ENCODE data around the gene GDPD2.

The GDPD2 gene

DNA sequence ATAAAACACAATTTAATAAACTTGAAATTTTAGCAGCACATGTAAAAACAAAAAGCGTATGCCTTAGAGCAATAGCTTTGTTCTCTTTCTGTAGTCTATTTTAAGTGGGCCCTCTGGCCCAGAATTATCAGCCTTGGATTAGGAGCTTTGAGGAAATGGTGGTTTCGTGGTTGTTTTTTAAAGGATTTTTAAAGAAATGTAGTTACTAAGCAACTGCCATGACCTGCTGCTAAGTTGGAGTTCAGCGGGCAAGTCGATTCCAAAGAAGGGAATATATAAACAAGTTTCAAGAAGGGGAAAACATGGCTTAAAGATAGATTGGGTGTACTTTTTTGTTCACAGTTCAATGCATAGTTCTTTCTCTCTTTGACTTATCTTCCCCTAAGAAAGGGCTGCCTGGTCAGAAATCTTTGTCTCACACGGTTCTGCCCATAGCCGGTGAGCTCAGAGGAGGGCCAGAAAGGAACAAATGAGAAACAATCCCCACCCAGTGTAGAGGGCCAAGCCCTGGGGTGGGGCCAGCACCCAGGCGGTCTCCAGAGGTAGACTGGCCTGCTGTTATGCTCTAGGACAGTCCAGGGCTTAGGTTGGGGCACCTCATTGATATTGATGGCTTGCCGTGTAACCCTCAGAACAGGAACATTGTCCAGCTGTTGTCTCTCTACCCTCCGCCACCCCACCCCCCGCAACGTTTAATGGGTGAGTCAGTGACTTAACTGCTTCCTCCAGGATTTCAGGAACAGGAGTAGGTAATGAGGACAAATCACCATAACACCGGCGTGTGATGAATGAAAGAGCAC lies 54.0 kb downstream of the GDPD2 start:
- DNase-seq = no peak

DNA sequence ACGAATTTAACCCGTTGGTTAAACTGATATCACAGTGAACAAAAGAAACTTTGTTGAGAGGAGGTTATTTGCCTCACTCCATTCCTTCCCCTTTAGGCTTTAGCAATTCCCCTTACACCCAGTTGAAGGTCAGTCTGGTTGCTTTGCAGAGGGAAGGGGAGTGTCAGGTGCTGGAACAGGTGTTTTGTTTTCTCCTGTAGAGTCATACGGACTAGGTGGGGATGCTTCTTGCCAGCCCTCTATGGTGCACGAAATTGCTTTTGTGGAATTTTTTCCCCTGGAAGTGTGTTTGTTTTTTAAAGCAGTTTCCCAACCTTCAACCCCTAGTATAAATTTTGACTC lies 54.6 kb downstream of the GDPD2 start:
- no peak for DNase-seq

DNA sequence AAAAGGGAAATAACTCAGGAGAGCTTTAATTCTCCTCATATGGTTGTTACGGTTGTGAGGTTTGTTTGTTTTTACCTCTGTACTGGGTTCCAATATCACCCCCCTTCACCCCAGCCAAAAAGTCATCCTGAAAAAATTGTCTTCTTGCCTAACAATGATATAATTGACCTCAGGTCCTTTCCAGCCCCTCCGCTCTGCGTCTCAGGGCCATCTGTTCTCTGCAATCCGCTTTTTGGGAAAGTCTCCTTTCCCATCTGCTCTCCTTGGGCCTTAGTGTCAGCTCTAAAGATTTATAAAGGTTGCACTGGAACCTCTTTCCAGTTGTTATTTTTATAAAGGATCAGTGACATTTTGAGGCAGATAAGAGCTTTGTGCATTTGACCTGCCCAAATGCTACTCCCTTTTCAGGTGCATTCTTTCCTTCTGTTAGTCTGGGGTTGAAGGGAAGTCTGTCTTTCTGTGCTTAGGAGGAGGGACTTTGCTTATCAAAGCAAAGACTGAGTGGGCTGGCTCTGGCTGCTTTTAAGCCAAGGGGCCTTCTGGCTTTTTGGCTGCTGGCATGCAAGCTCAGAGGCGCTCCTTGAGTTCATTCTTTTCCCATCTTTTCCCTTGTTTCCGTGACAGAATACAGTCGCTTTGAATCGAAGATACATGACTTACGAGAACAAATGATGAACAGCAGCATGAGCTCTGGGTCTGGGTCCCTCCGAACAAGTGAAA lies 55.6 kb downstream of the GDPD2 start:
- DNase-seq = no peak

DNA sequence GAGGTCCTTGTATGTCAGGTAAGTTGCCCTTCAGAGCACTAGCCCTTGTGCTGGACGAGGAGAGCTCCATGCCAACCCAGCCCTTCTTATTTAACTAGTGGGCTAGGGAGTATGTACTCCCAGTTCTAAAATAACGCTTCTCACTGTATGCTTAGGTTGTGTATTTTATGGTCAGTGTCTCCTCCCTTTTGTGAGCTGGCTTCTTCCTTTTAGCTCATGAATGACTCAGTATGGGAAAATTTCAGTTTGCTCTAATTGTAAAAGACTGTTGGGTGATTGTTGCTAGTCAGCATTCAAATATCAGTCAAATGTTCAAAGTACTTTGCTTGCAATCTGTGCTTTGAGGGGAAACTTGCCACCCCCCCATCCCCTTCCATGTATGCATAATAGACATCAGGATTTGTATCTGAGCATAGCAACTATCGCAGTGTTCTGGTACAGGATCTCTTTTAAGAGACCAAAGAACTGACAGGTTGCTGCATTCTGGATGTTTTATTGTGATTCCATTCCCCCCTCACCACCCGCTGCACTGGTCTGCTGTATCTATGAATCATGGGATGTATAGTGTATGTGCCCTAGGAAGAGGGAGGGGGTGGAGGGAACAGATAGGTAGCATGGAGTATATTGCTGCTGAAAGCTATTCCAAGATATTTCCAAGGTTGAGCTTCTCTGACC lies 56.3 kb downstream of the GDPD2 start:
- no peak for DNase-seq

DNA sequence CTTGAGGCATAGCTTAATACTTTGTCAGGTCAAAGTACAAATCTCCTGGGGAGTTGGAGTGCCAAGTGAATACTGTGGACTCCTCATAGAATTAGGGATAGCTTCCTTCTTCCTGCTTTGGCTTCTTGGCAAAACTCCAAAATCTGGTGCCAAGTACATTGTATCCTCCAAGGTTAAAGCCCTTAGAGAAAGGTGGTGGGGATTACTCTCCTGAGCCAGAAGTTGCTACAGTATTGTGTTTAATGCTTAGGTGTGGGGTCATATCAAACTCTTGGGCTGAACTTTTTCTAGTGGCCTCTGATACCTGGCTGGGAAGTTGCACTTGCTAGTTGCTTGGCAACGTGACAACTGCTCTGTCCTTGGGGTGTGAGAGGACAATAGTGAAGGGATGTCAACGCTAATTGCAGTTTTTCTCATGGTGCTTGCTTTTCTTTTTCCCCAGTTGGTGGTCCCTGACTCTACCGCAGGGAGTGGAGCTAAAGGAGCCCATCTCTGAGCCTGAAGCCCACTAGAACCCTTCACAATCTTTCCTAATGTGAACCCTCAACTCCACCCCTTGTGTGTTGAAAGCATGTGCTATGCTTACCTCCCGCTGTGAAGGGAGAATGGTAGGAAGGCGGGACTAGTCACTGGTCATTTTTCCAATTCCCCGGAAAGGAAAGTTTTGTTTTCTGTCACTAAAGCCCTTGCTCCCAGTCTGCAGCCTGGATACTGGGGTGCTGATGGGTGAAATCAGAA lies 57.0 kb downstream of the GDPD2 start:
- no peak for DNase-seq

DNA sequence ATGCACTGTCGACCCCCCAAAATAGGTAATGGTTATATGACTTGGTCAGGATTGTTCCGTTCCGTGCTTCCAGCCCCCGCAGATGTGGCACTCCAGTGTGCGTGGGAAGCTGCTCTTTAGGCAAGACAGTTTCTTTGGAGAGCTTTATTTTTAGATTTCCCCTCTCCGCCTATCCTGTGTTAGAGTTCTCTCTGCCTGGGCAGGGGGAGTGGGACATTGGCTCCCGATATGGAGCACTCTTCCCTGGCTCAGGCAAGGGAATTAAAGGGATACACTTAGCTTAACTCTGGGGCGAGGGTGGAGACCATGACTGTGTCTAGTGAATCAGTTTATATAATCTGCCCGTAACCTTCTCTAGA lies 57.5 kb downstream of the GDPD2 start:
- no peak for DNase-seq

DNA sequence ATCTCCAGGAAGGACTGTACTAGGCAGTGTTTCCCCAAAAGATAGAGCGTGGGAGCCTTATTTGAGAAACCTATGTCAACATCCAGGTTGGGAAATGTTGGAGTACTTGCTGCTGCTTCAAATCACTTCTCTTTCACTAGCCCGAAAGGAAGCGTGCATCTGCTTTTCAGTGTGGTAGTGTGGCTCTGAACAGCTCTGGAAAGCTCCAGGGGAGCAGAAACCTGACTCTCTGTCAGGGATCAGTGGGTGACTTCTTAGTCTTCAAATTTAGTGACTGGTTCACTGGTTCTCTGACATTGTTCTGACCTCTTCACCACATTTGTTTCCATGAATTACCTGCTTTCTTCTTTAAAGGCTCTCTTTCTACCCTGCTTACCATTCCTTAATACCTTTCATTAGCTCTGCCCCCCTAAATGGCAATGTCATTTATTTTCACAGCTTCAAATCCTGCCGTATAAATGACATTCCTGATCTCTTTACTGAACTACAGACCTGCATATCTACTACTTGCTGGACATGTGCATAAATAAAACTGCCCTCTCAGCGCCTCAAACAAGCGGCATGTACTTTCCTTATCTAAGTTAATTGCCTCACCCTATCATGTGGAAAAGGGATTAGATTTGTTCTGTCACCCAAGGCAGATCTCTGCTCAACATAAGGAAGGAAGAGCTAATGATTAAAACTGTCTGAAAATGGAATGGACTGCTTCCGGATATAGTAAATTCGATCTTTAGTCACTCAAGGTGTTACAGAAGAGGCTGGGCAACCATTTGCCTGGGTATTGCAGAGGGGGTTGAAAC lies 58.6 kb downstream of the GDPD2 start:
- DNase-seq = peak; percentile 43

DNA sequence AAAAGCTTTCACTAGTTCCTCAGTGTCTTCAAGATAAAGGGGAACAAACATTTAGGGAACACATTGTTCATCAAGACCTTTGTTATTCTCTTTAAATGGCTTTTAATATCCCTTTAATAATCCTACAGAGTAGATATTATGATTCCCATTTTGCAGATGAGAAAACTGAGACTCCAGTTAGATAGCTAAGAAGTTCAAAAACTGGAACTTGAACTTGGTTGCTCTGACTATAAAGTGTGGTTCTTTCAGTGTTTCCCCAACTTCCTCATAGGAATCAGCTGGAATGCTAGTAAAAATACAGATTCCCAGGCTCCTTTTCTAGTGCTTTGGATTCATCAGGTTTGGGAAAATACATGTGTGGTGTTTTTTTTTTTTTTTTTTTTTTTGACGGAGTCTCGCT lies 59.2 kb downstream of the GDPD2 start:
- no peak for DNase-seq
